T47D (cell line): Measurements from ENCODE around the gene TPO.

Experiments
- DNase-seq, 2 experiments: peaks; one replicate each; pipeline versions ENCODE4 v3.0.0 to v3.0.0-alpha.2; 2011 to 2012; ENCODE audit warnings: low read depth in 1 of 2, low spot score in 1 of 2
- JUND ChIP-seq: IDR thresholded peaks from 2 replicates; pipeline ENCODE4 v1.6.1; 2012; ENCODE audit warnings: low read depth
- in situ Hi-C: cut with HindIII; loops from 2 replicates; pipeline ENCODE4 v1.10.0; 2016; ENCODE audit warnings: low sequenced_read_pairs, low pct_unique_long_range_greater_than_20kb

The TPO gene

GRCh38 chr2:1521878-1522830 is 108.9 kb downstream of the TPO start:
- in situ Hi-C loops = no loop called here
- no peak for DNase-seq
- no peak for TF ChIP-seq JUND

DNA sequence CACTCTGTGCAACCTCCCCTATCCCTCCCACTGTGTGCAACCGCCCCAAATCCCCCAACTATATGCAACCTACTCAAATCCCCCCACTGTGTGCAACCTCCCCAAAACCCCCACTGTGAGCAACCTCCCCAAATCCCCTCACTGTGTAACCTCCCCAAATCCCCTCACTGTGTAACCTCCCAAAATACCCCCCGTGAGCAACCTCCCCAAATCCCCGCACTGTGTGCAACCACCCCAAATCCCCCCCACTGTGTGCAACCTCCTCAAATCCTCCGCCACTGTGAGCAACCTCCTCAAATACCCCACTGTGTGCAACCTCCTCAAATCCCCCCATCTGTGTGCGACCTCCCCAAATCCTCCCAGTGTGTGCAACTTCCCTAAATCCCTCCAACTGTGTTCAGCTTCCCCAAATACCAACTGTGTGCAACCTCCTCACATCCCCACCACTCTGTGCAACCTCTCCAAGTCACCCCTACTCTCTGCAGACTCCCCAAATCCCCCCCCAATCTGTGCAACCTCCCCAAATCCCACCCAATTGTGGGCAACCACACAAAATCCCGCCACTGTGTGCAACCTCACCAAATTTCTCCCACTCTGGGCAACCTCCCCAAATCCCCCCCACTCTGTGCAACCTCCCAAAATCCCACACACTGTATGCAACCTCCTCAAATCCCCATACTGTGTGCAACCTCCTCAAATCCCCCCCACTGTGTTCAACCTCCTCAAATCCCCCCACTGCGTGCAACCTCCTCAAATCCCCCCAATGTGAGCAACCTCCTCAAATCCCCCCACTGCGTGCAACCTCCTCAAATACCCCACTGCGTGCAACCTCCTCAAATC is 114.1 kb downstream of the TPO start:
- no peak for DNase-seq
- in situ Hi-C loops = no loop called here
- no peak for TF ChIP-seq JUND

DNA sequence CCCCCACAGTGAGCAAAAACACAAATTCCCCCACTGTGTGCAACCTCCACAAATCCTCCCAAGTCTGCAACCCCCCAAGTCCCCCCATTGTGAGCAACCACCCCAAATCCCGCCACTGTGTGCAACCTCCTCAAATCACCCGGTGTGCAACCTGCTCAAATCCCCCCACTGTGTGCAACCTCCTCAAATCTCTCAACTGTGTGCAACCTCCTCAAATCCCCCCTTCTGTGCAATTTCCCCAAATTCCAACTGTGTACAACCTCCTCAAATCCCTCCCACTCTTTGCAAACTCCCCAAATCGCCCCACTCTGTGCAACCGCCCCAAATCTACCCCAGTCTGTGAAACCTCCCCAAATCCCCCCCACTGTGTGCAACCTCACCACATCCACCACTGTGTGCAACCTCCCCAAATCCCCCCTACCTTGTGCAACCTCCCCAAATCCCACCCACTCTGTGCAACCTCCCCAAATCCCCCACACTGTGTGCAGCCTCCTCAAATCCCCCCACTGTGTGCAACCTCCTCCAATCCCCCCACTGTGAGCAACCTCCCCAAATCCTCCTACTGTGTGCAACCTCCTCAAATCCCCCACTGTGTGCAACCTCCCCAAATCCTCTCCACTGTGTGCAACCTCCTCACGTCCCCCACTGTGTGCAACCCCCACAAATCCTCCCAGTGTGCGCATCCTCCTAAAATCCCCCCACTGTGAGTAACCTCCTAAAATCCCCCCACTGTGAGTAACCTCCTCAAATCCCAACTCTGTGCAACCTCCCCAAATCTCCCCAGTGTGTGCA is 115.2 kb downstream of the TPO start:
- TF ChIP-seq JUND = no peak
- in situ Hi-C loops = no loop called here
- no peak for DNase-seq

DNA sequence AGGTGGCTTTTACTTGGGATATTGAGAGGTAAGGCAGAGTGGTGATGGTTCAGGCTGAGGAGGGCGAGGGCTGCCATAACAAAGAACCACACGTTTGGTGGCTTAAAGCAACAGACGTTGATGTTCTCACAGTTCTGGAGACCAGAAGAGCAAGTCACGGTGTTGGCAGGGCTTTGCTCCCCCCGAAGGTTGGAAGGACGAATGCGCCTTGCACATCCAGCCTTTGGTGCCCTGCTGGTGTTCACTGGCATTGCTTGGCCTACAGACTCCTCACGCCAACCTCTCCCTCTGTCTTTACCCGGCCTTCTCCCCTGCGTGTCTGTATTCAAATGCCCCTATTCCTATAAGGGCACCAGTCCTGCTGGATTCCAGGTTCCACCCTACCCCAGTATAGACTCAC is 125.4 kb downstream of the TPO start:
- in situ Hi-C loops = no loop called here
- peak in 1 of 2 experiments; percentile 60 for DNase-seq
- TF ChIP-seq JUND = no peak

- no peak for TF ChIP-seq JUND
- in situ Hi-C loops = no loop called here
- DNase-seq = no peak
Observed at GRCh38 chr2:1539441-1539840, 126.2 kb downstream of the TPO start.

GRCh38 chr2:1539973-1540372 is 126.7 kb downstream of the TPO start:
- no peak for TF ChIP-seq JUND
- in situ Hi-C loops = no loop called here
- DNase-seq = no peak

- no peak for TF ChIP-seq JUND
- DNase-seq = no peak
- in situ Hi-C loops = no loop called here
Observed at GRCh38 chr2:1540481-1540880, 127.2 kb downstream of the TPO start.

DNA sequence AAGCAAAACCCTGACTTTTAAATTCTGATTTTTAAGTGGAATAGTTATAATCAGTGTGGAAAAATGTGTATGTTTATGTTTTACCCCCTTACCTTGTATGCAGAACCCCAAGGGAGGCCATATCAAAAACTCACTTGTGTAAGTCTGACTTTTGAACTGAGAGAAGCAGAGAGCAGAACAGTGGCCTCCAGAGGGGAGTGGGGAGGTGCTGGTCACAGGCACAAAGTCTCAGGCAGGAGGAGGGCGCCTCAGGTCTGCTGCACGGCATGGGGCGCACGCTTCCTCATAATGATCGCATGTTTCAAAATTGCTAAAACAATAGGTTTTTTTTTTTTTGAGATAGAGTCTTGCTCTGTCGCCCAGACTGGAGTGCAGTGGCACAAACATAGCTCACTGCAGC is 127.8 kb downstream of the TPO start:
- TF ChIP-seq JUND = no peak
- DNase-seq = no peak
- in situ Hi-C loops = no loop called here

- no peak for DNase-seq
- no peak for TF ChIP-seq JUND
- in situ Hi-C loops = no loop called here
Observed at GRCh38 chr2:1541819-1542475, 128.7 kb downstream of the TPO start.

GRCh38 chr2:1542971-1543370 is 129.7 kb downstream of the TPO start:
- no peak for DNase-seq
- in situ Hi-C loops = no loop called here
- TF ChIP-seq JUND = no peak

DNA sequence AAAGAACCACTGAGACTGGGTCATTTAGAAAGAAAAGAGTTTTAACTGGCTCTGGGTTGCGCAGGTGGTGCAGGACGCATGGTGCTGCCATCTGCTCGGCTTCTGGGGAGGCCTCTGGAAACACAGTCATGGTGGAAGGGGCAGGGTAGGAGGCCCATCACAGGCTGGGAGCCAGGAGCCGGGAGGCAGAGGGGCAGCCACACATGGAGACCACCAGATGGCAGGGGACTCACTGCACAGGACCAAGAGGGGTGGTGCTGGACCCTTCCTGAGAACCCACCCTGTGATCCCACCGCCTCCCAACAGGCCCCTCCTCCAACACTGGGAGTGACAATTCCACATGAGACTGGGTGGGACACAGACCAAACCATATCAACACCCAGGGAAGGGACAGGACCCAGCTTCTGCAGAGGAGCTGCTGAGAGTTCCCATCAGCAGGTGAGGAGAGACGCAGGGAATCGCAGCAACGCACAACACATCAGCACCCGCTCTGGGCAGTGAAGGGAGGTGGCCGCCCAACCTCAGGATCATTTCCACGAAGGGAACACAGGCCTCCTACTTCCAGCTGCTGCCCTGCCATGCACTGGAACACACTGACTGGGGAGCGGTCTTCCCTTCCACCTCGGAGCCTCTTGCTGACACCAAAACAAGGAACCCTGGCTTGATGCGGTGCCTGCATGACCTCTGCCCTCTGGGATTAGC is 130.7 kb downstream of the TPO start:
- in situ Hi-C loops = no loop called here
- no peak for DNase-seq

More for the DNA sequence above, 130.7 kb downstream of the TPO start:
- TF ChIP-seq JUND = no peak
